ENCODE data around the gene TLE2.
A peak's percentile ranks its signal among the peaks of the same experiment; 100 is the strongest.
"Not testable (repeated sequence)": the region's sequence is repeated elsewhere in the genome, so short reads cannot be mapped to it uniquely, and the experiment has no call there.

Gene TLE2

GRCh38 chr19:3045191-3045590 is 16.1 kb upstream of the TLE2 start:
- Histone ChIP-seq H3K79me2 (ENCODE audit: control insufficient read depth, insufficient read depth, low read length, unreplicated experiment) (no peaks in the 10 kb centered on the region), H3K27ac (ENCODE audit: low read depth, low read length) (no peak overlapping the region), H3K4me1 (ENCODE audit: control insufficient read depth, insufficient read depth, low read length, unreplicated experiment) (no peaks in the 10 kb centered on the region), H2AFZ (ENCODE audit: low read length, unreplicated experiment) (no peak overlapping the region), H3K4me3 (ENCODE audit: low read depth, low read length) (no peak overlapping the region), H3K36me3 (ENCODE audit: insufficient read depth, low read length) (no peaks in the 10 kb centered on the region), H3K27me3 (ENCODE audit: insufficient read depth, low read length) (no peaks in the 10 kb centered on the region)

GRCh38 chr19:3042621-3043267 is 13.7 kb upstream of the TLE2 start:
- H3K27ac ChIP-seq (ENCODE audit: low read depth, low read length): no peak overlapping the region
- no peaks in the 10 kb centered on the region for H3K4me1 ChIP-seq (ENCODE audit: control insufficient read depth, insufficient read depth, low read length, unreplicated experiment)
- no peak overlapping the region for H2AFZ ChIP-seq (ENCODE audit: low read length, unreplicated experiment)
- H3K79me2 ChIP-seq (ENCODE audit: control insufficient read depth, insufficient read depth, low read length, unreplicated experiment): no peaks in the 10 kb centered on the region
- H3K4me3 ChIP-seq (ENCODE audit: low read depth, low read length): no peak overlapping the region
- no peaks in the 10 kb centered on the region for H3K36me3 ChIP-seq (ENCODE audit: insufficient read depth, low read length)
- no peaks in the 10 kb centered on the region for H3K27me3 ChIP-seq (ENCODE audit: insufficient read depth, low read length)

GRCh38 chr19:3041761-3042620 is 12.9 kb upstream of the TLE2 start:
- H3K79me2 ChIP-seq (ENCODE audit: control insufficient read depth, insufficient read depth, low read length, unreplicated experiment): no peaks in the 10 kb centered on the region
- H3K36me3 ChIP-seq (ENCODE audit: insufficient read depth, low read length): no peaks in the 10 kb centered on the region
- no peaks in the 10 kb centered on the region for H3K27me3 ChIP-seq (ENCODE audit: insufficient read depth, low read length)
- no peak overlapping the region for H2AFZ ChIP-seq (ENCODE audit: low read length, unreplicated experiment)
- H3K4me3 ChIP-seq (ENCODE audit: low read depth, low read length): no peak overlapping the region
- no peaks in the 10 kb centered on the region for H3K4me1 ChIP-seq (ENCODE audit: control insufficient read depth, insufficient read depth, low read length, unreplicated experiment)
- H3K27ac ChIP-seq (ENCODE audit: low read depth, low read length): no peak overlapping the region

- H3K27ac ChIP-seq (ENCODE audit: low read depth, low read length): no peak overlapping the region
- no peaks in the 10 kb centered on the region for H3K27me3 ChIP-seq (ENCODE audit: insufficient read depth, low read length)
- no peaks in the 10 kb centered on the region for H3K4me1 ChIP-seq (ENCODE audit: control insufficient read depth, insufficient read depth, low read length, unreplicated experiment)
- no peaks in the 10 kb centered on the region for H3K79me2 ChIP-seq (ENCODE audit: control insufficient read depth, insufficient read depth, low read length, unreplicated experiment)
- H3K4me3 ChIP-seq (ENCODE audit: low read depth, low read length): no peak overlapping the region
- H2AFZ ChIP-seq (ENCODE audit: low read length, unreplicated experiment): no peak overlapping the region
- no peaks in the 10 kb centered on the region for H3K36me3 ChIP-seq (ENCODE audit: insufficient read depth, low read length)
Measured at GRCh38 chr19:3041327-3041726, 12.2 kb upstream of the TLE2 start.

GRCh38 chr19:3039641-3040077 is 10.6 kb upstream of the TLE2 start:
- no peaks in the 10 kb centered on the region for H3K27me3 ChIP-seq (ENCODE audit: insufficient read depth, low read length)
- no peak overlapping the region for H2AFZ ChIP-seq (ENCODE audit: low read length, unreplicated experiment)
- no peaks in the 10 kb centered on the region for H3K36me3 ChIP-seq (ENCODE audit: insufficient read depth, low read length)
- H3K4me1 ChIP-seq (ENCODE audit: control insufficient read depth, insufficient read depth, low read length, unreplicated experiment): peaks cover 4% of the 10 kb centered on the region
- H3K27ac ChIP-seq (ENCODE audit: low read depth, low read length): no peak overlapping the region
- H3K79me2 ChIP-seq (ENCODE audit: control insufficient read depth, insufficient read depth, low read length, unreplicated experiment): no peaks in the 10 kb centered on the region
- H3K4me3 ChIP-seq (ENCODE audit: low read depth, low read length): no peak overlapping the region

GRCh38 chr19:3039125-3039524 is 10.0 kb upstream of the TLE2 start:
- Histone ChIP-seq H3K4me3 (ENCODE audit: low read depth, low read length) (no peak overlapping the region), H3K27ac (ENCODE audit: low read depth, low read length) (no peak overlapping the region), H2AFZ (ENCODE audit: low read length, unreplicated experiment) (no peak overlapping the region), H3K4me1 (ENCODE audit: control insufficient read depth, insufficient read depth, low read length, unreplicated experiment) (peaks cover 4% of the 10 kb centered on the region), H3K27me3 (ENCODE audit: insufficient read depth, low read length) (no peaks in the 10 kb centered on the region), H3K36me3 (ENCODE audit: insufficient read depth, low read length) (no peaks in the 10 kb centered on the region), H3K79me2 (ENCODE audit: control insufficient read depth, insufficient read depth, low read length, unreplicated experiment) (no peaks in the 10 kb centered on the region)

- Histone ChIP-seq H3K27me3 (ENCODE audit: insufficient read depth, low read length) (no peaks in the 10 kb centered on the region), H3K4me3 (ENCODE audit: low read depth, low read length) (no peak overlapping the region), H3K79me2 (ENCODE audit: control insufficient read depth, insufficient read depth, low read length, unreplicated experiment) (no peaks in the 10 kb centered on the region), H3K36me3 (ENCODE audit: insufficient read depth, low read length) (no peaks in the 10 kb centered on the region), H3K4me1 (ENCODE audit: control insufficient read depth, insufficient read depth, low read length, unreplicated experiment) (peaks cover 4% of the 10 kb centered on the region), H2AFZ (ENCODE audit: low read length, unreplicated experiment) (no peak overlapping the region), H3K27ac (ENCODE audit: low read depth, low read length) (no peak overlapping the region)
Measured at GRCh38 chr19:3038214-3038613, 9.1 kb upstream of the TLE2 start.

- not testable (repeated sequence) for H2AFZ ChIP-seq (ENCODE audit: low read length, unreplicated experiment); H3K36me3 ChIP-seq (ENCODE audit: insufficient read depth, low read length); H3K79me2 ChIP-seq (ENCODE audit: control insufficient read depth, insufficient read depth, low read length, unreplicated experiment); H3K27ac ChIP-seq (ENCODE audit: low read depth, low read length); H3K4me3 ChIP-seq (ENCODE audit: low read depth, low read length); H3K4me1 ChIP-seq (ENCODE audit: control insufficient read depth, insufficient read depth, low read length, unreplicated experiment); H3K27me3 ChIP-seq (ENCODE audit: insufficient read depth, low read length)
Measured at GRCh38 chr19:3036977-3037544, 8.0 kb upstream of the TLE2 start.

- Histone ChIP-seq H3K27me3 (ENCODE audit: insufficient read depth, low read length) (no peaks in the 10 kb centered on the region), H3K79me2 (ENCODE audit: control insufficient read depth, insufficient read depth, low read length, unreplicated experiment) (no peaks in the 10 kb centered on the region), H2AFZ (ENCODE audit: low read length, unreplicated experiment) (peak overlapping the region; percentile 90), H3K4me3 (ENCODE audit: low read depth, low read length) (peak overlapping the region; percentile 78), H3K4me1 (ENCODE audit: control insufficient read depth, insufficient read depth, low read length, unreplicated experiment) (peaks cover 4% of the 10 kb centered on the region), H3K36me3 (ENCODE audit: insufficient read depth, low read length) (no peaks in the 10 kb centered on the region), H3K27ac (ENCODE audit: low read depth, low read length) (peak overlapping the region; percentile 50)
Measured at GRCh38 chr19:3036119-3036976, 7.3 kb upstream of the TLE2 start.

- peak overlapping the region; percentile 90 for H2AFZ ChIP-seq (ENCODE audit: low read length, unreplicated experiment)
- H3K27ac ChIP-seq (ENCODE audit: low read depth, low read length): peak overlapping the region; percentile 50
- no peaks in the 10 kb centered on the region for H3K36me3 ChIP-seq (ENCODE audit: insufficient read depth, low read length)
- H3K79me2 ChIP-seq (ENCODE audit: control insufficient read depth, insufficient read depth, low read length, unreplicated experiment): no peaks in the 10 kb centered on the region
- no peaks in the 10 kb centered on the region for H3K27me3 ChIP-seq (ENCODE audit: insufficient read depth, low read length)
- peaks cover 4% of the 10 kb centered on the region for H3K4me1 ChIP-seq (ENCODE audit: control insufficient read depth, insufficient read depth, low read length, unreplicated experiment)
- peak overlapping the region; percentile 78 for H3K4me3 ChIP-seq (ENCODE audit: low read depth, low read length)
Measured at GRCh38 chr19:3035542-3036118, 6.5 kb upstream of the TLE2 start.
